Jurkat, Clone E6-1 (cell line): ENCODE measurements around the gene ZNF32. TPM values are rescaled to one million over a fixed set of nuclear protein-coding genes. Genes with fewer than 3 reads are reported as not detected.
A peak's percentile ranks its signal among the peaks of the same experiment; 100 is the strongest.

Experiments used
- DNase-seq: peaks from one replicate; pipeline ENCODE4 v3.0.0-alpha.2; 2011; ENCODE audit warnings: low read depth, low spot score
- H3K4me3 ChIP-seq: 2 replicates; pipeline ENCODE4 v1.5.1; 2011; ENCODE audit warnings: mild to moderate bottlenecking, low read length, control low read depth, moderate library complexity
- polyA plus RNA-seq: library from polyadenylated mRNA; unstranded; fragments of >200 nt; gene quantifications from one replicate; pipeline ENCODE4 v1.2.1, GENCODE V29; 2012; ENCODE audit warnings: missing spikeins; ENCODE audit not compliant: insufficient read length, insufficient read depth

ZNF32 gene
- polyA plus RNA-seq: 87.1 TPM

- DNase-seq: peak; percentile 74
- H3K4me3 ChIP-seq: peak within 1 kb of the TSS; percentile 48
These were observed at the start of gene ZNF32 for GRCh38 chr10:43648398-43649184. Gene ZNF32, minus strand, starts transcription at chr10:43648881. Its CDS starts 2,748 bp downstream, at chr10:43646133.

DNA sequence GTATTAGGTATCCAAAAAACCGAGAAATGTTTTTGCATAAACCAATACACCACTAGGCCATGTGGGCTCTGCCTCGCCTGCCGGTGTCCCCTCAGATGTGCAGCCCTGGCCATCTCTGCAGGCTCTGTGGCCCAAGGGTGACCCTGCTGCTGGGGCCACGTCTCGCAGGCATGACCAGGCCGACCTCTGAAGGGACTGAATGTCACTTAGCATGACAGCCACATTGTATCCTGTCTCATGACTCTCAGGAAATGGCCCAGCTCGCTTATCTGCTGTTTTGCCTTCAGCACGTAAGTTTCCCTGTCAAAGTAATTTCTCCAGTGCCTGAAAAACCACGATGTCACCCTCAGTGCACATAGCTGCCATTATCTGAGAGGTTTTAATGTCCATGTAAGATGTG lies 49.5 kb upstream of the ZNF32 start:
- no peak for DNase-seq
- no peak overlapping the region for H3K4me3 ChIP-seq

GRCh38 chr10:43696909-43697483 lies 48.3 kb upstream of the ZNF32 start:
- no peak for DNase-seq

GRCh38 chr10:43695730-43696129 lies 47.0 kb upstream of the ZNF32 start:
- no peak for DNase-seq
- H3K4me3 ChIP-seq: no peak overlapping the region

More at GRCh38 chr10:43696909-43697483, 48.3 kb upstream of the ZNF32 start:
- H3K4me3 ChIP-seq: no peak overlapping the region

GRCh38 chr10:43695321-43695720 lies 46.6 kb upstream of the ZNF32 start:
- DNase-seq: no peak
- no peak overlapping the region for H3K4me3 ChIP-seq

GRCh38 chr10:43694526-43694925 lies 45.8 kb upstream of the ZNF32 start:
- no peak overlapping the region for H3K4me3 ChIP-seq
- DNase-seq: no peak

GRCh38 chr10:43693602-43694001 lies 44.9 kb upstream of the ZNF32 start:
- H3K4me3 ChIP-seq: no peak overlapping the region
- DNase-seq: no peak

DNA sequence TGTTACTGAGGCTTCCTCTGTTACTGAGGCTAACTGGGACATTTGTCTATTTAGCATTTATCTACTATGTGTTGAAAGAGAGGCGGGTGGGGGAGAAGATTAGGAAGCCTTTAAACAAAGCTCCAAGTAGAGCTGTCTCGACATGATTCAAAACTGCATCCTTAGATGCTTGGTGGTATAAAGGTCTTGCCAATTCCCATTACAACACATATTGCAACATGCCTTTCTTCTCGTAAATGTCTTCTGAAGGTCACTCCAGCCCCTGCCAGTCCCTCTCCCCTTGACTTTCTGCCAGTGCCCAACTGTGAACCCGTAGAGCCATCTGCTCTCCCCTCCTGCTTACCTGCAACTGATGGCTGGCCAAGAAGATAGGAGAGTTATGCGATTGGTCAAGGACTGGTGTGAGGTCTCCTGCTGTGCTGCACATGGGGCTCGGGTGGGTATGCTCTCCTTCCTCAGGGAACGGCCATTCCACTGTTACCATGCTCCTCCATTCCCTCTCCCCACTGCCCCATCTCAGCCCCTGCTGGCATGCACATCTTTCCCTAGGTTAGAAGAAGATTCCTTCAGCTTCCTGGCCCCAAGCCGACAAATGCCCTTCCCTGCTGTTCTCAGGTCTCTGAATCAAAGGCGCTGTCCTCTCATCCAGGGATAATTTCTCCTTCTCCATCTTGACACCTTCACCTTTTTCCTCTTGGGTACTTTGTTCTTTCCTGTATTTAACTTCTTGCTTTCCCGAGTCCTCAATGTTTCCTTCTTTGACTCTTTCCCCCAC lies 43.6 kb upstream of the ZNF32 start:
- DNase-seq: no peak
- no peak overlapping the region for H3K4me3 ChIP-seq

DNA sequence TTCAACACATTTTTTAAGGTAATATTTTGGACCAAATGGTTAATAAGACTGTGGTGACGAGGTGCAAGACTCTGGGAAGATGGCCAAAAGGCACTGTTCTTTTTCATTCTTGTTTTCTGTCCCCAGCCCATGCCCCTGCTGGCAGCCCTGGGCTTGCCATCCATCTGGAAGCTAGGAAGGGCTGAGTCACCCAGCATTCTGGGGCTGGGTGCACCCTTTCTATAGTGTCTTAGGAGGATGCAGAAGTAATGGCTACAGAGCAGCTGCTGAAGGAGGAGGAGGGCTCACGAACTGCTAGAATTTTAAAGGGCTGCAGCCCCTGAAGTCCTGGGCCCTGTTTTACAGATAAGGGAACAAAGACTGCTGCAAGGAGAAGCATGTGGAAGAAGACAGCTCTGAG lies 42.8 kb upstream of the ZNF32 start:
- DNase-seq: no peak
- H3K4me3 ChIP-seq: no peak overlapping the region

DNA sequence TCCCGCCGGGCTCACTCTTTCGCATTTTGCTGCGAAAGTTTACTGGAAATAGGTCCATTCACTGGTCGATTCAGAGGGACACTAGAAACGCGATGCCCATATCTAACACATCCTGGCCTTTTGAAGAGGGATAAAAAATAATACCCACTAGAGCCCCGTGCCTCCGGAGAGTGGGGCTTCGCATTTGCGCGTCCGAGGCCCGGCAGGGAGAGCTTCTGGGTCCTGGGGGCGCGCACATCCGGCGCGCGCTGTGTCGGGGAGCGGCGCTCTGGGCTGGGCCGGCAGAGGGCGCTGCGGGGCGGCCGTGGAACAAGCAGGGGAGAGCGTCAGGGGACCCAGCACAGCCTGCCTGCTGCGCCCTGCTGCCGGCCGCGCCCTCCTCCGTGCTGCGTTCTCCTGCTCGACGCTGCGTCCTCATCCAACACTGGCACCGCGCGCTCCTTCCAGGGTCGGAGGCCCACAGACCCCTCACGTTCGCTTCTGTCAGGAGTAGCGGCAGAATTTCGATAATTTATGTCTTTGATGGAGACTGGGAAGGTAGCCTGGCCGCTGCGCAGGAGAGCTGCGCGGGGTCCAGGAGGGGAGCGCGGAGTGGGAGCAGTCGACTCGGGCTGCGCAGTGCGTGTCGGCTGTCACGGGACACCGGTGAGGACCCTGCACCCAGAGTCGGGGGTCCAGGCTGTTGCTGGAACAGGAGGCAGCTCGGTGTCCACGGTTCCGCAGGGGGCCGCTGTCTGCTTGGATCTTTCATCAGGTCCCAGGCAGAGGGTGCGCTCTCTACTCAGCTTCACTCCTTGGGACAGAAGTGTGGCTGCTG lies 41.5 kb upstream of the ZNF32 start:
- peak; percentile 60 for DNase-seq
- H3K4me3 ChIP-seq: peak overlapping the region; percentile 27

DNA sequence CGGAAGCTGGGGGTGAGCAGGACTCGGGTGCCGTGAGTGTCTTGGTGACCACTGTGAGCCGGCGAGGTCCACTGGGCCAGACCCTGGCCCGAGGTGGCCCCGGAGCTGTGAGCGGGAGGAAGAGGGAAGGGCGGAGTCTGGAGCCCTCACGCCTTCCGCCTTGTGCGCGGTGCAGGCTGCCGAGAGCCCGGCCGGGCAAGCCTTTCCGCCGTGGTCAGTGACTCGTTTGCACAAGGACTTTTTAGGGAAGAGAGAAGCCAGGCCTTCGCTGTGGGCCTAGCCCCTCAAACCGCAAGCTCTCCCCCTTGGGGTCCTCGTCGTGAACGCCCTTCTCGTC lies 40.9 kb upstream of the ZNF32 start:
- no peak for DNase-seq
- H3K4me3 ChIP-seq: peak overlapping the region; percentile 27

DNA sequence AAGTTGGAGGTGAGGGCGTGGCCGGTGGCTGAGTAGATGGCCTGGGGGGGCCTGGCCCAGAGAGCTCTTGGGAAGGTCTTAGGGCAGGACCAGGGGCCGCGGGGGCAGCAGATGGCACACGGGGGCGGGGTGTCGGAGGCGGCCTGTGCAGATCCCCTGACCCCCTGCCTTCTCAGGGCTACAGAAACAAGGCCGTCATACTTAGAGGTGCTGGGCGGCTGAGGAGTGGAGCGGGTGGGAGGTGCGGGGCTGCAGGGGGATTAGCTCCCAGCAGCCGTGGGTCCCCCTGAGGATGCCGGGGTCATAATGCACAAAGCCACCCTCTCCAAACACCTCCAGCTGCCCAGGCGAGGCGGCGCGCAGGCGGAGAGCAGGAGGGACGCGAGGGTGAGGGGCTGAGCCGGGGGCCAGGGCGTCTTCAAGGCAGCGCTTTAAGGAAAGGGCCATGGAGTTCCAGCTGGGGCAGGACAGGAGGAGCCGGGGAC lies 40.4 kb upstream of the ZNF32 start:
- H3K4me3 ChIP-seq: no peak overlapping the region
- DNase-seq: no peak

- no peak overlapping the region for H3K4me3 ChIP-seq
- no peak for DNase-seq
These were observed 39.7 kb upstream of the ZNF32 start for GRCh38 chr10:43688348-43688892.

DNA sequence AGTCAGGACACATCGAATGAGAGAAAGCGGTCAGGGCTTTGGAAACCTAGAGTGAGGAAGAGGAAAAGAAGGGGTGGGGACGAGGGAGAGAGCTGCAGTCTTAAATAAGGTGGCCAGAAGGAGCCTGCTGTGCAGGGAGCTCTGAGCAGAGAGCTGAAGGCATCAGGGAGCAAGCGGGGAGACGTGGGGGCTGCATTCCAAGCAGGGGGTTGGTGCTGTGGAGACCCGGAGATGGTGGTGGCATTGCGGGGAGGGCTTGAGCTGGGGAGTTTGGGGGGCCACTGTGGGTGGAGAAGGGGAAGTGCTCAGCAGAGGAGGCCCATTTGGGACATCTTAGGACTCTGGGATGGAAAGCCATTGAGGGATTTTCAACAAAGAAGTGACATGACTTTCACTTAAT lies 38.7 kb upstream of the ZNF32 start:
- H3K4me3 ChIP-seq: no peak overlapping the region
- no peak for DNase-seq

DNA sequence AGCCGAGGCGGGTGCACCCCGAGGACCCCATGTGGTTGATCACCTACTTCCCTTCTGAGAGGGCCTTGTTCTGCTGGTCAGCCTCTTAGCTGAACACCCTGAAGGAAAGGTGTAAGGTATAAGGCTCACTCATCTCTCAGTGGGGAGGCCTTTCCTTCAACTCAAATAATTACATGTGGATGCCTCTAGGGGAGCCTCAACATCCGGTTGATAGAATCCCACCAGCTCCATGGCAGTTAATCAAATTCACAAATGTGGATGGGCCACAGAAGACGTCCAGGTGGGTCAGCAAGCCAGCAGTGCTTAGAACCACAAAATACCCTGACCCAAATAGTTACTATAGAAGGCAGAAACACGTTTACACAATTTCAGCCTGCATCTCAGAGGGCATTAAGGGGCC lies 37.7 kb upstream of the ZNF32 start:
- H3K4me3 ChIP-seq: no peak overlapping the region
- DNase-seq: no peak

DNA sequence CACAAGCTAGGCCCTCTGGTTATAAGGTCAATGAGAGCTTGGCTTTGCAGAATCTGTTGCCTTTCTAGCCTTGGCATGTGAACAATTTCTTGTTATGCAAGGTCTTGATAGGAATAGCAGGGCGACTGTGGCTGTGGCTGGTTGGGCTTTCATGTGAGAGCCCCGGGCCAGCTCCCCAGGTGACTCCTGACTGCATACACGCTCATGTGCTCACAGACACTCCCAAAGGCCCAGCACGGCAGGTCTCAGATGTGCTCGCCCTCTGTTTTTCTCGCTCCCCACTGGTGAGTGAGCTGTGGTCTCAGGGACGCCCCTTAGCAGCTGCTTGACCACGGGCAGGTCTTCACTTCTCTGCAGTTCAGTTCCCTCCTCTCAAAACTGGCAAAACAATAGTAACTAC lies 37.1 kb upstream of the ZNF32 start:
- DNase-seq: no peak

GRCh38 chr10:43684292-43684559 lies 35.5 kb upstream of the ZNF32 start:
- no peak overlapping the region for H3K4me3 ChIP-seq

More for the DNA sequence above, 37.1 kb upstream of the ZNF32 start:
- no peak overlapping the region for H3K4me3 ChIP-seq

DNA sequence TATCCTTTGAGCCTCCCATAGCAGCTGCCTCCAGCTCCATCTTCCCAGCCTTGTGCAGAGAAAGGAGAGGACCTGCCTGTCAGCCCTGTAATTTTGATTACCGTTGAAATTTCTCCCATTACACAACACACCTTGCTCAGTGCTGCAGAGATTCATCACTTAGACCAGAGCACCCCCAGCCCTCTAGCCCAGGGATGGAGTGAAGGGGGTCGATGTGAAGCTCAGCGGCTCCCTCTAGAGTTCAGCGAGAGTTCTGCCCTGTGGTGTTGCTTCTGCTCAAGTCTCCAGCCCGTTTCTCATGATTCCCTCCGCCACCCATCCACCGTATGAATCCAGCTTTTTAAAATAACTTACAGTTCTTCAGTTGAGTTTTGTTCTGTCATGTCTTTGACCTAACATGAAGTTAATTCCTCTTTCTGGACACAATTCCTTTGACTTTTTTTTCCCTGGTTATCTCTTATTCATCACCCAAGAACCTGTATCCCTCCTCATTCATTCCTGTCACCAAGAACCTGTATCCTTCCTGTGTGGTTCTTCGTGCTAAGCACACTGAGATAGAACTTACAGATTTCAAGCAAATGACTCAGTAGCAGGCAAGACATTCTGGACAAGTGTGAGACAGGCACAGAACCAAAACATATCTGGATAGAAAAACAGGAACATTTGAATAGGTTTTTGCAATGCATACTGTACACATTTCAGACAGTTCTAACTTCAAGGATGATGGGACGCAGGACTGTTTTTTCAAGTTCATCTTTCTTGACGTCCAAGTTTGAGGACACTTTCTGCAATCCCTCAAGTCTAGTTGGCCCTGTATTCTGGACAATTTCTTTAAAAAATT lies 35.0 kb upstream of the ZNF32 start:
- H3K4me3 ChIP-seq: no peak overlapping the region
- peak; percentile 27 for DNase-seq

More at GRCh38 chr10:43684292-43684559, 35.5 kb upstream of the ZNF32 start:
- no peak for DNase-seq
